Non-pigmented ciliary epithelial cell (primary cell): ENCODE measurements around the gene TAAR6.
"Not testable (repeated sequence)": the region's sequence is repeated elsewhere in the genome, so short reads cannot be mapped to it uniquely, and the experiment has no call there.

Source experiments
- DNase-seq: peaks from one replicate; pipeline ENCODE4 v3.0.0-alpha.2; 2010; ENCODE audit warnings: low read depth

The TAAR6 gene

GRCh38 chr6:132590362-132590761, 20.2 kb downstream of the TAAR6 start:
- DNase-seq: no peak

GRCh38 chr6:132592855-132593254, 22.7 kb downstream of the TAAR6 start:
- DNase-seq: no peak

DNA sequence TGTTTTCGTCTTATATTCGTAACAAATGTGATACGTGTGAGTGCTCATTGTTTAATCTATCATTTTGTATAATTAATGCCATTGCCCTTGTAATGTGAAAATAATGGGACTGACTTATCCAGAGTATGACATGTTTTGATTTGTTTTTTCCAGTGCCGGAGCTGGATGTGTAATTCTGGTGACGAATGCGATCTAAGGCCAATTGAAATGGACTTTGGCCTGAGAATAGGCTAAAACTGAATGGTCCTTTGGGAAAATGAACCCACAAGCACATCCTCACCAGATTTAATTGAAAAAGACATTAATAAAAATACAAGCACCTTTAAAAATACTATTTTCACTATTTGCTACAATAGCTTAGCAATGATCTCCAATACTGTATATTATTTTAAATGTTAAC, 26.1 kb downstream of the TAAR6 start:
- DNase-seq: no peak

DNA sequence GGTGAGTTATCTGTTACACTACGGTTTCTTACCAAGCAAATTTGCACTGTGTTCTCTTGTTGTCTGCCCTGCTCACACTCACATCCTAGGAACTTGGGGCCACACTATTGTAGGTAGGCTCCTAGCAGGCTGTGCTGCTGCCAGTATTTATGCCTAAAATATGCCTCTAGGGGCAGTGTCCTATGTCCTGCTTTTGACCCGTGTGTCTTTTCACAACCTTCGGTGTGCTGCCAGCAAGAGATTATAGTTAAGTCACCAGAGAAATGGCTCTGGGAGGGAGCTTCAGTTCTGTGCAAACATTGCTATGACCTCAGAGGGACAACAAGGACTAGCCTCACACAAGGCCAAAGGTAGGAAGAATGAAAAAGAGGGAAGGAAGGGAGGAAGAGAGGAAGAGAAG, 28.4 kb downstream of the TAAR6 start:
- DNase-seq: no peak

DNA sequence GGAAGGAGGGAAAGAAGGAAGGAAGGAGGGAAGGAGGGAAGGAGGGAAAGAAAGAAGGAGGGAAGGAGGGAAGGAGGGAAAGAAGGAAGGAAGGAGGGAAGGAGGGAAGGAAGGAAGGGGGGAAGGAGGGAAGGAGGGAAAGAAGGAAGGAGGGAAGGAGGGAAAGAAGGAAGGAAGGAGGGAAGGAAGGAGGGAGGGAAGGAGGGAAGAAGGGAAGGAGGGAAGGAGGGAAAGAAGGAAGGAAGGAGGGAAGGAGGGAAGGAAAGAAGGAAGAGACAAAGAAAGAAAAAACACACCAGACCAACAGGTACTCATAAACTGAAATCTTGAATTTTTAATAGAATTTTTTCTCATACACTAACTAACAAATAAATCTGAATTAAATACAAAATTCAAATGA, 30.8 kb downstream of the TAAR6 start:
- DNase-seq: not testable (repeated sequence)

GRCh38 chr6:132604635-132605152, 34.6 kb downstream of the TAAR6 start:
- no peak for DNase-seq

- no peak for DNase-seq
These were observed 37.6 kb downstream of the TAAR6 start for GRCh38 chr6:132607544-132608233.

GRCh38 chr6:132611616-132612015, 41.5 kb downstream of the TAAR6 start:
- no peak for DNase-seq

GRCh38 chr6:132612449-132613108, 42.5 kb downstream of the TAAR6 start:
- DNase-seq: no peak

DNA sequence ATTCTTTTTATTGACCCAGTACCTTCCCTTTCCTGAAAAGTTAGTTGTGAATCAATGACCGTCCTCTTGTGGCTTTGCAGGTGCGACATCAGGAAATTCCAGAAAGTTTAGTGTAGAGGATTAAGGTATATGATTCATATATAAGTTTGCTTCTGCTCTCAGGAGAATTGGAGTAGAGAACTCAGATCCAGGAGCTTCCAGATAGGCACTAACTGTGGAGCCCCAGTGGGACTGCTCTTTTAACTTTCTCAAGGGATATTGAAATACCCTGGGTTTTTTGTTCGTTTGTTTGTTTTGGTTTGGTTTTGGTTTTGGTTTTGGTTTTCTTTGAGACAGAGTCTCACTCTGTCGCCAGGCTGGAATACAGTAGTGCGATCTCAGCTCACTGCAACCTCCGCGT, 44.4 kb downstream of the TAAR6 start:
- no peak for DNase-seq

DNA sequence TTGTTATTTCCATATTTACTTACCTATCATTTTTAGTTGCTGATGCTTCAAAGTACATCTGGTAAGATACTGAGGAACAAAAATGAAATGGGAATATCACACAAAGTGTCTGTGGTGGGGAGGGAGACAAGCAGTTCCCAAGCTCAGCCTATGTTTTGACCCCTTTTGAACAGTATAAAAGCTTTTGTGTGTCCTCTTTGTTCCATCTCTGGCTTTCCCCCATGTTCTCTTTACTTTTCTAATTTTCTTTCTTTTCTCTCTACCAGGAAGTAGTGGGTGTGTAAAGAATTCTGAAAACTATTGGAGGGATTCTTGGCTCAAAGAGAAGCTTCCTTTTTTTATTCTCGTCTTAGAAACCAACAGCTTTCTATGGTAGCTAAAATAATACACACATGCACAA, 46.6 kb downstream of the TAAR6 start:
- no peak for DNase-seq
